Vagina (tissue), 2 donors: ENCODE data around the gene CMTR1. TPM values are rescaled to one million over a fixed set of nuclear protein-coding genes. Genes with fewer than 3 reads are reported as not detected.

Experiments
- DNase-seq, 2 donors: peaks; one replicate each; pipeline ENCODE4 v3.0.0-alpha.2; 2017; ENCODE audit errors: extremely low spot score in 2 of 2
- H3K27ac ChIP-seq: fragments of 200-600 bp; sonication (generic); one replicate; pipeline ENCODE4 v1.5.1; 2019
- H3K27me3 ChIP-seq: fragments of 200-600 bp; sonication (generic); one replicate; pipeline ENCODE4 v1.5.1; 2019
- H3K36me3 ChIP-seq, 2 donors: fragments of 200-600 bp; sonication (generic); one replicate each; pipeline ENCODE4 v1.5.1; 2017 to 2019
- H3K4me1 ChIP-seq: fragments of 200-600 bp; sonication (generic); one replicate; pipeline ENCODE4 v1.5.1; 2019
- H3K4me3 ChIP-seq, 2 donors: fragments of 200-600 bp; sonication (generic); 1 replicate in 1 of 2; 2 replicates in 1 of 2; pipeline ENCODE4 v1.5.1; 2016 to 2019
- H3K9me3 ChIP-seq: fragments of 200-600 bp; sonication (generic); one replicate; pipeline ENCODE4 v1.5.1; 2019
- CTCF ChIP-seq, 3 experiments: fragments of 450-650 bp in 2 of 3; fragments of 200-600 bp in 1 of 3; sonication (generic) in 1 of 3; IDR thresholded peaks; one replicate each; pipeline ENCODE4 v1.5.1; 2017 to 2019; ENCODE audit warnings: antibody characterized with exemption in 3 of 3, mild to moderate bottlenecking in 2 of 3, moderate library complexity in 2 of 3
- POLR2A ChIP-seq, 2 donors: fragments of 450-650 bp; IDR thresholded peaks; one replicate each; pipeline ENCODE4 v1.6.1; 2017; ENCODE audit warnings: antibody characterized with exemption in 2 of 2, mild to moderate bottlenecking in 2 of 2, moderate library complexity in 2 of 2
- POLR2AphosphoS5 ChIP-seq, 2 donors: sonication (generic); formaldehyde crosslinking; IDR thresholded peaks; one replicate each; pipeline ENCODE4 v1.9.0; 2017; ENCODE audit warnings: antibody characterized with exemption in 2 of 2, mild to moderate bottlenecking in 2 of 2, low read depth in 1 of 2; ENCODE audit not compliant: insufficient read depth in 1 of 2
- intact Hi-C: fragments of 100-400 bp; cut with DNase I; formaldehyde crosslinking; loops from one replicate; pipeline ENCODE4 v1.15.1; 2023
- total RNA-seq: library from RNA; depleted of rRNA; stranded (reverse); fragments of >200 nt; gene quantifications from one replicate; pipeline ENCODE4 v1.2.3, GENCODE V29; 2016

CMTR1 gene
- total RNA-seq, 1 donor from 2014 or later: 24.3 TPM

- TF ChIP-seq POLR2AphosphoS5 (IDR thresholded peaks at IDR 0.05; ENCODE audit: insufficient read depth in 1 of 2, low read depth in 1 of 2) (no peak), CTCF (IDR thresholded peaks at IDR 0.05) (no peak), POLR2A (IDR thresholded peaks at IDR 0.05) (no peak)
- intact Hi-C loops: no loop called here
- H3K27ac ChIP-seq: no peak overlapping the region
- H3K27me3 ChIP-seq: no peaks in the 10 kb centered on the region
- DNase-seq: no peak
- no peak overlapping the region for H3K4me3 ChIP-seq
- no peaks in the 10 kb centered on the region for H3K9me3 ChIP-seq
- H3K4me1 ChIP-seq: peaks cover 16% of the 10 kb centered on the region
- H3K36me3 ChIP-seq: no peaks in the 10 kb centered on the region
Measured at GRCh38 chr6:37511910-37512399, 78.9 kb downstream of the CMTR1 start.

- Histone ChIP-seq H3K27ac (no peak overlapping the region), H3K4me1 (peaks cover 21% of the 10 kb centered on the region), H3K27me3 (no peaks in the 10 kb centered on the region), H3K9me3 (no peaks in the 10 kb centered on the region), H3K4me3 (no peak overlapping the region), H3K36me3 (no peaks in the 10 kb centered on the region)
- TF ChIP-seq POLR2AphosphoS5 (IDR thresholded peaks at IDR 0.05; ENCODE audit: insufficient read depth in 1 of 2, low read depth in 1 of 2): no peak
- no peak for TF ChIP-seq POLR2A (IDR thresholded peaks at IDR 0.05)
- TF ChIP-seq CTCF (IDR thresholded peaks at IDR 0.05): no peak
- intact Hi-C loops: no loop called here
- no peak for DNase-seq
Measured at GRCh38 chr6:37512400-37513011, 79.5 kb downstream of the CMTR1 start.

GRCh38 chr6:37513155-37513554 lies 80.1 kb downstream of the CMTR1 start:
- Histone ChIP-seq H3K4me3 (no peak overlapping the region), H3K4me1 (peaks cover 21% of the 10 kb centered on the region), H3K36me3 (no peaks in the 10 kb centered on the region), H3K27me3 (no peaks in the 10 kb centered on the region), H3K9me3 (no peaks in the 10 kb centered on the region), H3K27ac (no peak overlapping the region)
- TF ChIP-seq CTCF (IDR thresholded peaks at IDR 0.05): no peak
- no peak for TF ChIP-seq POLR2A (IDR thresholded peaks at IDR 0.05)
- DNase-seq: no peak
- intact Hi-C loops: no loop called here

DNA sequence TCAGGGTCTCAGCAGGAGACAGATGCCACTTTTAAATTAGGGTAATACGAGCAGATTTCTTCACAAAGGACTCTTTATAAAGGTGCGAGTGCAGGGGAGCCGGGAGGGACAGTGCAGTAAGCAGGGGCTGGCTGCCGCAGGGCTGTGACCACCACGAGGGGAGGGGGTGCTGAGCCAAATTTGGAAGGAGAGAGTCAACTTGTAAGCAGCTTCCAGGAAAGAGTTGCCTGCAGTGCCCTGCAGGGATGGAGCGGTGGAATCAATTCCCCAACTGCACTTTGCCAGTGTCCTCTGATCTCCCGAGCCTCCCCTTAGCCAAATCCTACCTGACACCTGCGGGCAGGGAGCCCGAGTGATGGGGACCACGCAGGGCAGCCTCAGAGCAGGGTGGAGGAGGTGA lies 80.6 kb downstream of the CMTR1 start:
- no peak overlapping the region for H3K4me3 ChIP-seq
- no peaks in the 10 kb centered on the region for H3K27me3 ChIP-seq
- H3K27ac ChIP-seq: no peak overlapping the region
- no peak for TF ChIP-seq POLR2A (IDR thresholded peaks at IDR 0.05)
- no peak for TF ChIP-seq POLR2AphosphoS5 (IDR thresholded peaks at IDR 0.05; ENCODE audit: insufficient read depth in 1 of 2, low read depth in 1 of 2)
- TF ChIP-seq CTCF (IDR thresholded peaks at IDR 0.05): no peak
- no peaks in the 10 kb centered on the region for H3K36me3 ChIP-seq
- intact Hi-C loops: no loop called here
- H3K4me1 ChIP-seq: peaks cover 21% of the 10 kb centered on the region
- DNase-seq: no peak
- no peaks in the 10 kb centered on the region for H3K9me3 ChIP-seq

DNA sequence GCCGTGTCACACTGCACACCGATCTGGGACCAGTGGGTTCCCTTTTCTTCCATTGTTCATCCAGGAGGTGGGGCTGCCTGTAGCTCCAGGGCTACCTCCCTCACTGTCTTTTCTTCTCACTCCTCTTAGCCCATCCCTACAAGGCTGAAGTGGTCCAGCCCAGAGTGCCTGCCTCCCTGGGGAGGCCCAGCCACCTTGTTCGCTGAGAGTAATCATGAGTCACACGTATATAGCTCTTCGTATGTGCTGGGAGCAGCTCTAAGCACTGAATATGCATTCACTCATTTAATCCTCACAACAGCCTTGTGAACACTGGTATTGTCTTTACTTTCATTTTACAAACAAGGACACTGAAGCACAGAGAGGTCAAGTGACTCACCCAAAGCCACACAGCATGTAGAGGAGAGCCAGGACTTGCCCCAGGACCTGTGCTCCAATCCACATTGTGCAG lies 81.3 kb downstream of the CMTR1 start:
- Histone ChIP-seq H3K9me3 (no peaks in the 10 kb centered on the region), H3K4me1 (peaks cover 21% of the 10 kb centered on the region), H3K27ac (no peak overlapping the region), H3K27me3 (no peaks in the 10 kb centered on the region), H3K4me3 (no peak overlapping the region), H3K36me3 (no peaks in the 10 kb centered on the region)
- no peak for DNase-seq
- intact Hi-C loops: no loop called here
- TF ChIP-seq POLR2A (IDR thresholded peaks at IDR 0.05) (no peak), POLR2AphosphoS5 (IDR thresholded peaks at IDR 0.05; ENCODE audit: insufficient read depth in 1 of 2, low read depth in 1 of 2) (no peak), CTCF (IDR thresholded peaks at IDR 0.05) (no peak)
